NCI-H226 (cell line): ENCODE measurements around the gene C11orf97.
"Not testable (repeated sequence)": the region's sequence is repeated elsewhere in the genome, so short reads cannot be mapped to it uniquely, and the experiment has no call there.

Experiments used
- DNase-seq: peaks from one replicate; pipeline ENCODE4 v3.0.0-alpha.2; 2015

Gene C11orf97

DNA sequence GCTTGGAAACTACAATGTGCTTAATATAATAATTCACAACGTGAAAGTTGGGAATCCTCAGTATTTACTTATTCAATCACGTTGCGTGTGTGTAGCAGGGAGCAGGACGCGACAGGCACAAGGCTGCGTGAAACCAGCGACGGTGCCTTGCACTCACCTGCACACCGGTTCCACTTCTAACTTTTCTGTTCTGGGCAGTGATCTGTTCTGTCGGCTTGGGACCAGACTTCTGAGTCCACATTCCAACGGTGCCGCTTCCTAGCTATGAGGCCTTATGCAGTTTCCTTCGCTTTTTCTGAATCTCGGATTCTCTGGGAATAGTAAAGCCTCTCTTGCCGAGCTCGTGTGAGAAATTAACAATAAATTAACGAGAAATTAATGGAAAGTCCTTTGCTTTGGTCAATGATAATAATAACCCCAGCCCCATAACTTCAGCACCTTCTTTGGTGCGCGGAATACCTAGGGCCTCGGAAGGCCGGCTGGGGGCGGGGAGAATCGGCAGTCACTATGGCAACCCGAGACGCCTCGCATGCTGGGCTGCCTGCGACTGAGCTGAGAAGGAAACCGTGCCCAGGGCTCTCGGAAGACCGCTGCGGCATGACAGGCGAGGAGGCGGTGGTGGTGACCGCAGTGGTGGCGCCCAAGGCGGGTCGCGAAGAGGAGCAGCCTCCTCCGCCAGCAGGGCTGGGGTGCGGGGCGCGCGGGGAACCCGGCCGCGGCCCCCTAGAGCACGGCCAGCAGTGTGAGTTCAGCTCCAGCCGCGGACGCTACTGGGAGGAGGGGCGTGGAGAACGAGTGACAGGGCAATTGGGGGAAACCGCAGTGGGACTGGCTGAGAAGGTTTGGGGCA, at the start of gene C11orf97:
C11orf97 (plus strand) TSS at position 530 of the 850 bp plus-strand sequence; CDS start at position 598, 68 bp downstream.
- no peak for DNase-seq

DNA sequence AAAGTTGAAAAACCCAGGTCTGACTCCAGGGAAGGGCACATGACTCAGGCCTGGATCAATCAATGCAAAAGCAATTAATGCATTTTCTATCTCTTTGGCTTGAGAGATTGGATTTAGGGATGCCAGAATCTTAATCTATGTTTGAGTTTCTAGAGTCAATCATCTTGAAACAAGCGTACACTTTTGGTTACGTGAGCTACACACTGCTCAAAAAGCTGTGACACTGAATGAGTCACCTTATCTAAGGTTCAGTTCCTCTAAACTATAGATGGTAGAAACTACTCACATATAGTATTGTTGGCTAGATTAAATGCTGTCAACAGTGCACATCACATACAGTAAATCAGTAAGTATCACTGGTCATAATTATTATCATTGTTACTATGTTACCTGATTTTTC, 42.8 kb upstream of the C11orf97 start:
- DNase-seq, result no peak

DNA sequence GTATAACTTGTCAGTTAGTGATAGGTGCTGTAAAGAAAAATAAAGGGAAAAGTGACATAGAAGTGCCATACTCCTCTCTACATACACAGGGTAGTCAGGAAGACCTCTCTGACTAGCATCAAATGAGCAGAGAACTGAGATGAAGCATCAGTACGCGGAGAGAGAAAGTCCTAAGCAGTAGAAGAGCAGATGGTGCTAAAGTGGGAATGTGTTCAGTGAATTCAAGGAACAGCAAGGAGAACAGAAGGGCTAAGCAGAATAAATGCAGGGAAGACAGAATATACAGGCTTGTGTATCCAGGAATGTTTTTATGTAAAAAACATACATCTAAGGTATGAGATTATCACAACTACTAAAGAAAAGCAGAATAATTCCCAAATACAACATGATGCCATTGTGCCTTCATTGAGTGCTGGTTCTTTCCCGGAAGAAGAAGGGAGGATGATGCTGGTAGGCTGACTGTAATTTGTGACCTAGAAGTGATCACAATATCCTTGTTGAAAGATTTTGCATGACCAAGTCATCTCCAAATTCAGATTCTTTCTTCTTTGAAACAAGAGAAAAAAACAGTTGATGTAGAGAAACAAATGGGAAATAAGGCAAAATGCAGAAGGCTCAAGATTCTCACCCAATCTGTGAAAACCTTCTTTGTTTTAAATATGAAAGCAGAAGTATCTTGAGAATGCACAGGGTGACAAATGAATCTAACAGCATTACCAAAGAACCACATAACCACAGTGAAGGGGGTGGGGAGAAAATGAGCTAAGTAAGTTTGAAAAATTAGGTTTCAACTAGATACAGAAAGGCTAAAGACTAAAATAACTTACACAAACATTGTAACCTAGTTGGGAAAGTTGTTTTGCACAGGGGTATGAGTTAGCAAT, 39.1 kb upstream of the C11orf97 start:
- DNase-seq, result no peak

- DNase-seq, result no peak
These were observed 34.6 kb upstream of the C11orf97 start for GRCh38 chr11:94477624-94478023.

GRCh38 chr11:94481342-94481741, 30.9 kb upstream of the C11orf97 start:
- no peak for DNase-seq

GRCh38 chr11:94486068-94486467, 26.2 kb upstream of the C11orf97 start:
- DNase-seq, result no peak

- peak; percentile 97 for DNase-seq
These were observed 18.8 kb upstream of the C11orf97 start, which contains the start of the genes ANKRD49 and MRE11 for GRCh38 chr11:94493281-94494125. Gene ANKRD49 (plus strand): TSS chr11:94493984. CDS start chr11:94496694, 2,710 bp downstream. Gene MRE11 (minus strand): TSS chr11:94493844. CDS start chr11:94492801, 1,043 bp downstream.

- DNase-seq, result no peak
These were observed 18.1 kb upstream of the C11orf97 start for GRCh38 chr11:94494126-94494680.

DNA sequence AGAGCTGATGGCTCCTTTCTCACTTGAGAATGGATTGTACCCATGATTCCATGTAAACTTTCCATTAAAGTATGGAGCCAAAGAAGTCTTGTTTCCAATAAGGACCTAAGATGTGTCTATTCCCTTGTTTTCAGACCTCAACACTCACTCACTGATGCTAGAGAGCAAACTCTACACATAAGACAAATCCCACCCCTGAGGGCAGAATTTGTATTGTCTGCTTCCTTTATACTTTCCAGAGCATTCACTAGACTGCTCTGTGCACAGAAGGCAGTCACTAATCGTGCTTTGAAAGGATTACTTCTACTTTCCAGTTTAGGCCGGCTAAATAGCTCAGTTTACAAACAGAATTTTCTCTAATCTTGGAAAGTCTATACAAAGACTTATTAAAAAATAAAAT, 12.1 kb upstream of the C11orf97 start:
- no peak for DNase-seq

DNA sequence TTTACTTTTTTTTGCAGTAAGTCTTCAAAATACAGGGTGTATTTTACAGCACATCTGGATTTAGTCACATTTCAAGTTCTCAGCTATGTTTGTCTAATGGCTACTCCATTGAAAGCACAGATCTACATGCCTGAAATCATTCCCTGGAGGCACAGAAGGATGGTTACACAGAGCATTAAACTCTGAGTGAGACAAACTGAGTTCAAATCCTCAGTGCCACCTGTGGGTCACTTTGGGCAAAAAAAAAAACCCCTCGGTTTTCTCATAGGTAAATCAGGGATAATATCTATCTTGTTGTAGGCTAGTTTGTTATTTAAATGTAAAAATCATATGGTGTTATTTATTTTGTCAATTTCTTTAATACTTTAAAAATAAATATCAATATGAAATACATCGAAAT, 10.7 kb upstream of the C11orf97 start:
- no peak for DNase-seq

DNA sequence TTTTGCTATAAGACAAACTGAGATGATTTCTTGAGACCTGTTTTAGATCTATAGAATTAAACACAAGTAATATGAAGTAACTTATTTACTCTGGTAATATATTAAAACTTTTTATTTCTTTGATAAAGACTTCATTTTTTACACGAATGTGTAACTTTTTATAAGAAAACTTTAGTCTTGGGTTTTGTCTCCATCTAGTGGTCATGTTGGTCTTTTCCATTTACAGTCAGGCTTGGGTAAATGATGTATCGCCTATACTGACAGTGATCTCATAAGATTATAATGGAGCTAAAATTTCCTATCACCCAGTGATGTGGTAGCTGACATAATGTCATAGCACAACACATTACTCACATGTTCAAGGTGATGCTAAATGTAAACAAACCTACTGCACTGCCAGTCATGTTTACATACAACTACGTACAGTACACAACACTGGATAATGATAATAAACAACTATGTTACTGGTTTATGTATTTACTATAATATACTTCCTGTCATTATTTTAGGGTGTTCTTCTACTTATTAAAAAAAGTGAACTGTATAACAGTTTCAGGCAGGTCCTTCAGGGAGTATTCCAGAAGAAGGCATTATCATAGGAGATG, 7.5 kb upstream of the C11orf97 start:
- peak; percentile 28 for DNase-seq

- not testable (repeated sequence) for DNase-seq
These were observed 5.7 kb upstream of the C11orf97 start for GRCh38 chr11:94506513-94506912.

GRCh38 chr11:94507485-94507884, 4.8 kb upstream of the C11orf97 start:
- DNase-seq, result no peak

- DNase-seq, result no peak
These were observed 830 bp downstream of the C11orf97 start for GRCh38 chr11:94513091-94513490.

DNA sequence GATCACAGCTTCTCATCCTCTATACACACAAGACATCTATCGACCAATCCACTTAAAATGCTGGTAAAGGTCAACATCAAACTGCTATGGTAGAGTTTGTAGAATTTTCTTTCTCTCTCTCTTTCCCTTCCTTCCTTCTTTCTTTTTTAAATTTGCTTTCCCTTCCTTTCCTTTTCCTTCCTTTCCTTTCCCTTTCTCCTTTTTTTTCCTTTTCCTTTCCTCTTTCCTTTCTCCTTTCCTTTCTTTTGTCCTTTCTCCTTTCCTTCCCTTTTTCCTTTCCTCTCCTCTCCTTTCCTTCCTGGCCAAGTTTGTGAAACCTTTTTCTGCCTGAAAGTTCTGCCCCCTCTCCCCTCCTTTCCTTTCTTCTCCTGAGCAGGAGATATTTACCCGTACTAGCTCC, 3.1 kb downstream of the C11orf97 start:
- no peak for DNase-seq

DNA sequence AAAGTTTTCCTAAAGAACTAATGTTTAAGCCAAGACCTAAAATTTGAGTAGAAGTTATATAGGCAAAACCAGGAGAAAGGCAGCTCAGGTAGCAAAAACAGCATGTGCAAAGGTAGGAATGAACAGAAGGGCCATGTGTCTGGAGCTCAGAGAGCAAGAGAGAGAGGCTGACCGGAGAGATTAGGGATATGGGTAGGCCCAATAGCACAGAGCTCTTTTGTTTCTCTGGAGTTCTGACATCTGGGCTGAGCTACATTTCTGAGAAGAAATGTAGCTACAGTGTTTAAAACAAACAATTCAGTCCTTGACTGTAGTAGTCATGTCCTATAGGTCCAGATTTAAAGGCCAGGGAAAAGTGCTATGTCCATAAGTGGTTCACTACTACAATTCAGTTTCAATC, 4.5 kb downstream of the C11orf97 start:
- no peak for DNase-seq

GRCh38 chr11:94518300-94518699, 6.0 kb downstream of the C11orf97 start:
- DNase-seq, result no peak

GRCh38 chr11:94519478-94520084, 7.3 kb downstream of the C11orf97 start:
- DNase-seq, result no peak

DNA sequence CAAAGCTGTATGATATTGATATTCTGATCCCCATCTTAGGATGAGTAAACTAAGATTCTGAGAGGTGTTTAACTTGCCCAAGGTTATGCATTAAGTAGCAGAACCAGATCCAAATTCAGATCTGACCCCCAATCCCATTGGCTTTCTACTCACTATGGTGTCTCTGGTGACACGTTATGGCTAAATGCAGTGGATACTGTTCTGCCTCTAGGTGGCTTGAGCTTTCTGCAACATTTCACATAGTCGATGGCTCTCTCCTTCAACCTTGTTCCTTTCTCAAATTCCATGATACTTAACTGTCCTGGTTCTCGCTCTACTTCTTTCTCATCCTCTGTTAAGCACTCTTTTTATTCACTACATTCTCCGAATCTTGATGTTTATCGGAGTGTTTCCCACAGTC, 9.4 kb downstream of the C11orf97 start:
- no peak for DNase-seq

DNA sequence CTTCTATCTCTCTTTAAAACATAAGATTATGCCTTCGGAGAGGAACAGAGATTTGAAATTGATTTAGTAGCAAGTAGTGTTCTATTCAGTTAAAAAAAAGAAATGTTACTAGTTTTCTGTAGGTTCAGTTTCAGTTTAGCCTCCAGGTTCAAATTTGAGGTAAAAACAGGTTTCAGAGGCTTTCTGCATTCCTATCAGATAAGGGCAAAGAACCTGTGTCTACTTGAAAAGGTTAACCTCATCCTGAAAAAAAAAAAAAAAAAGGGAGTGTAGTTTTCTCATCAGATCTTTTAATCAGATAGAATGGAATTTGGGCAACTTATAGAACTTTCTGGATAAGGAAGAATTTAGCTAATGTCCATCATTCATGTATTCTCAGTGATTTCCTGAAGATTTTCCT, 12.1 kb downstream of the C11orf97 start:
- no peak for DNase-seq

DNA sequence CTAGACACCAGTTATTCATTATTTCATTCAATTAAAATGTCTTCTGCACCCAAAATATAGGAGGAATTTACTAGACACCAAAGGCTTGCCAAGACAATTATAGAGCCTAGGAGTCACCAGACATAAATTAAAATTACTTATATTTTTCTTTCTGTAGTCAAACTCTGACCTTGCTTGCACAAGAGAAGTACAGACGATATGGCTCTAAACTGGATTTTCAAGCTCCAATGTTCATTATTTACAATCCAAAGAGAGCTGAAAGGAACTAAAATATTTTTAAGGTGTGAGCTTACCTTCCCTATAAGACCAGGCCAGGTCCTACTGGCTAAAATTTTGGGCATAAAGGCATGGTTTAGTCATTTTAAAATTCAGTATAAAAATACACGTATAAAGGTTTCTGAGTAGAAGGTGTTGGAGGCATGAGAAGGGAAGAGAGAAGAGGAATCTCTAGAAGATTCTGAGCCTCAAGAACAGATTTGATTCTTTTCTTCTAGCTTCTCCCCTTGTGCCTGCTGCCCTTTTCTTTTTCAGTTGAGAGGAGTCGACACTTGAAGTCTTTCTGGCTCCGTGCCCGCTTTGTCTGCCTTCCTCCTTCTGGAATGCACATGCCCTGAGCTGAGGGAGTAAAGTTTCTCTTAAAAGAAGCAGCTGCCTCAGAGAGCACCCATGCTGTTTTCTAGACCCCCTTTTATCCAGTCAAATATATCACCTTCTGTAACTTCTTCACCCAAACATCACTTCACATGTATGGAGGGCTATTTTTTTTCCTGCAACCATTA, 13.5 kb downstream of the C11orf97 start:
- peak; percentile 57 for DNase-seq
